ENCODE results near the gene ADCYAP1R1.

Gene ADCYAP1R1

DNA sequence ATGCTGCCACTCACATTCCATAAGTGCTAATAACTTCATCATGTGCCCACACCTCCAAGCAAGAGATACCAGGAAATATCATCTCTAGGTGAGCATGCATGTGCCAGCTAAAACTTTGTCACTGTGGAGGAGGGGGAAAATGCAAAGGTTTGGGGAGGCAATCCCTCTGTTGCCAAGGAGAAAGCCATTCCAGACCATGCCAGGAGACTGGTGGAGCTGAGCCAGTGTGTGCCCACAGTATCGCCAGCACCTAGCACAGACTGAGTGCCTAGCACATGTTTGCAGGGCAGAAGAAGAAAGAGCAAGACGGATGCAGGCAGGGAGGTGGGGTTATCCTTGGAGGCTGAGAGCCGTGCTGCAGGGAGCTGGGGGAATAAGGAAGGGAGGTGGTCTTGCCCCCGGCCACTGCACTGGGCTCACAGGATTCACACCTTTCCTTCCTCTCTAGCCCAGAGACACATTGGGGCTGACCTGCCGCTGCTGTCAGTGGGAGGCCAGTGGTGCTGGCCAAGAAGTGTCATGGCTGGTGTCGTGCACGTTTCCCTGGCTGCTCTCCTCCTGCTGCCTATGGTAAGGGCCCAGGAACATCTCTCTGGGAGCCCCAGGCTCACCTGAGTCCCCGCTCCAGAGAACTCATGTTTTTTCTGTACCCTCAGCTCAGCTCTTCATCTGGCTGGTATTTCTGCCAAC lies 10.8 kb downstream of the ADCYAP1R1 start:
- TF ChIP-seq EZH2phosphoT487 (IDR thresholded peaks at IDR 0.05; ENCODE audit: borderline replicate concordance), result no peak
- TF ChIP-seq, protein P1, sequence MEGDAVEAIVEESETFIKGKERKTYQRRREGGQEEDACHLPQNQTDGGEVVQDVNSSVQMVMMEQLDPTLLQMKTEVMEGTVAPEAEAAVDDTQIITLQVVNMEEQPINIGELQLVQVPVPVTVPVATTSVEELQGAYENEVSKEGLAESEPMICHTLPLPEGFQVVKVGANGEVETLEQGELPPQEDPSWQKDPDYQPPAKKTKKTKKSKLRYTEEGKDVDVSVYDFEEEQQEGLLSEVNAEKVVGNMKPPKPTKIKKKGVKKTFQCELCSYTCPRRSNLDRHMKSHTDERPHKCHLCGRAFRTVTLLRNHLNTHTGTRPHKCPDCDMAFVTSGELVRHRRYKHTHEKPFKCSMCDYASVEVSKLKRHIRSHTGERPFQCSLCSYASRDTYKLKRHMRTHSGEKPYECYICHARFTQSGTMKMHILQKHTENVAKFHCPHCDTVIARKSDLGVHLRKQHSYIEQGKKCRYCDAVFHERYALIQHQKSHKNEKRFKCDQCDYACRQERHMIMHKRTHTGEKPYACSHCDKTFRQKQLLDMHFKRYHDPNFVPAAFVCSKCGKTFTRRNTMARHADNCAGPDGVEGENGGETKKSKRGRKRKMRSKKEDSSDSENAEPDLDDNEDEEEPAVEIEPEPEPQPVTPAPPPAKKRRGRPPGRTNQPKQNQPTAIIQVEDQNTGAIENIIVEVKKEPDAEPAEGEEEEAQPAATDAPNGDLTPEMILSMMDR (conservative IDR thresholded peaks at IDR 0.05; ENCODE audit: low read length), result no peak

DNA sequence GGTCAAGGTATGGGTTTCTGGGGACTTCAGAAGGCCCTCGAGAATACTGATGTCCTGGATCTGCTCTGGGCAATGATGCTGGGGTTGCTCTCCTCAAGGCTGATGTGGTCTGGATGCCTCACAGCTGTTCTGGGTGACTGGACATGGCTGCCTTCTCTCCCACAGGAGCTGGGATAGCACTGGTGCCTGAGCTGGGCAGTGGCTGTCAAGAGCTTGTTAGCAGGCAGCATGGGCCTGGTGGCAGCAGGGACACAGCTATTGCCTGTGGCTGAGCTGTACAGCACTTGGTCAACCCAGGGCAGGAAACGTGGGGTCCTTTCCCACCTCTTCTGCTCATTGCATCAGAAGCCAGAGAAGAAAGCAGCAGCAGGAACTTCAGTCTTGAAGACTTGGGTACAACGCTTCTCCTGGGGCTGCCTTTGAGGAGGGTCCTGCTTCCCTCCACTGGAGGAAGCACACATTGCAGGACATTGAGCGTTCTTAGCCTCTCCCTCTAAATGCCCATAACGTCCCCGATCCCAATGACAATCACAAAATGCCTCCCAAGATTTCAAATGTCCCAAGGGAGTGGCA lies 13.0 kb downstream of the ADCYAP1R1 start:
- H3K9ac ChIP-seq (ENCODE audit: low read depth, low read length, poor library complexity, severe bottlenecking), result no peak overlapping the region
- no peaks in the 10 kb centered on the region for H3K9me2 ChIP-seq (replicated peaks; ENCODE audit: low read depth, low read length)
- no peak overlapping the region for H3K4me3 ChIP-seq (ENCODE audit: low read length, poor library complexity, severe bottlenecking)
- H2AFZ ChIP-seq (ENCODE audit: low read length), result no peak overlapping the region
- no peaks in the 10 kb centered on the region for H4K20me1 ChIP-seq (ENCODE audit: insufficient read depth, low read length, poor library complexity, severe bottlenecking)
- no peaks in the 10 kb centered on the region for H3K9me3 ChIP-seq (ENCODE audit: insufficient read depth, low read depth, low read length)
- no peaks in the 10 kb centered on the region for H3K36me3 ChIP-seq (ENCODE audit: insufficient read depth, low read length)
- H3K79me2 ChIP-seq (ENCODE audit: insufficient read depth, low read length), result no peaks in the 10 kb centered on the region
- H3F3A ChIP-seq (ENCODE audit: low read depth), result no peaks in the 10 kb centered on the region
- TF ChIP-seq, protein P1 (conservative IDR thresholded peaks at IDR 0.05; ENCODE audit: low read length), result no peak
- no peak for TF ChIP-seq EZH2phosphoT487 (IDR thresholded peaks at IDR 0.05; ENCODE audit: borderline replicate concordance)
- H3K27me3 ChIP-seq (ENCODE audit: insufficient read depth, low read length, poor library complexity, severe bottlenecking), result no peaks in the 10 kb centered on the region
- no peaks in the 10 kb centered on the region for H3K4me1 ChIP-seq (ENCODE audit: insufficient read depth, low read length, poor library complexity, severe bottlenecking)
- no peak overlapping the region for H3K4me2 ChIP-seq (ENCODE audit: low read depth, low read length, poor library complexity, severe bottlenecking)

More for the DNA sequence above, 10.8 kb downstream of the ADCYAP1R1 start:
- Histone ChIP-seq H3K36me3 (ENCODE audit: insufficient read depth, low read length) (no peaks in the 10 kb centered on the region), H3K27me3 (ENCODE audit: insufficient read depth, low read length, poor library complexity, severe bottlenecking) (no peaks in the 10 kb centered on the region), H3K4me1 (ENCODE audit: insufficient read depth, low read length, poor library complexity, severe bottlenecking) (no peaks in the 10 kb centered on the region), H3F3A (ENCODE audit: low read depth) (no peaks in the 10 kb centered on the region), H3K79me2 (ENCODE audit: insufficient read depth, low read length) (no peaks in the 10 kb centered on the region), H2AFZ (ENCODE audit: low read length) (no peak overlapping the region), H3K9ac (ENCODE audit: low read depth, low read length, poor library complexity, severe bottlenecking) (no peak overlapping the region), H3K4me3 (ENCODE audit: low read length, poor library complexity, severe bottlenecking) (no peak overlapping the region), H3K4me2 (ENCODE audit: low read depth, low read length, poor library complexity, severe bottlenecking) (no peak overlapping the region), H3K9me3 (ENCODE audit: insufficient read depth, low read depth, low read length) (no peaks in the 10 kb centered on the region), H4K20me1 (ENCODE audit: insufficient read depth, low read length, poor library complexity, severe bottlenecking) (no peaks in the 10 kb centered on the region), H3K9me2 (replicated peaks; ENCODE audit: low read depth, low read length) (no peaks in the 10 kb centered on the region)

DNA sequence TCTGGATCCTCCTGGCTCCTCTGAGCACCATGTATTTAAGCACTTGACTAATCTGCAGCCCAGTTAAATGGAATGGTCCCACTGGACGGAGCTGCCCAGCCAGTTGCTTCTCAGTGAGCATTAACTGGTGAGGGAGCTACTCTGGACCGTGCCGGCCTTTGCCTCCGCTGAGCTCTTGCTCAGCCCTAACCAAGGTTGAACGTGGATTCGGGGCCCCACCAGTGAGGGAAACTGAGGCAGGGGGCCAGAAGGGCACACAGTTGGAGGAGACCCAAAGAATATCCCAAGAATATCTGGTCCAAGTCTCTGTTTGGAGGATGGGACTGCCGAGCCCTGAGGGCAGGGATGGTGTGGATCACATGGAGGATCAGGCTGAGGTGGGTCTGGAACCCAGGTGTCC lies 13.7 kb downstream of the ADCYAP1R1 start:
- no peaks in the 10 kb centered on the region for H3K9me3 ChIP-seq (ENCODE audit: insufficient read depth, low read depth, low read length)
- H3K9me2 ChIP-seq (replicated peaks; ENCODE audit: low read depth, low read length), result no peaks in the 10 kb centered on the region
- no peaks in the 10 kb centered on the region for H3K27me3 ChIP-seq (ENCODE audit: insufficient read depth, low read length, poor library complexity, severe bottlenecking)
- no peak overlapping the region for H3K4me2 ChIP-seq (ENCODE audit: low read depth, low read length, poor library complexity, severe bottlenecking)
- no peak overlapping the region for H2AFZ ChIP-seq (ENCODE audit: low read length)
- no peak overlapping the region for H3K4me3 ChIP-seq (ENCODE audit: low read length, poor library complexity, severe bottlenecking)
- no peak overlapping the region for H3K9ac ChIP-seq (ENCODE audit: low read depth, low read length, poor library complexity, severe bottlenecking)
- H4K20me1 ChIP-seq (ENCODE audit: insufficient read depth, low read length, poor library complexity, severe bottlenecking), result no peaks in the 10 kb centered on the region
- H3K79me2 ChIP-seq (ENCODE audit: insufficient read depth, low read length), result no peaks in the 10 kb centered on the region
- TF ChIP-seq, protein P1 (conservative IDR thresholded peaks at IDR 0.05; ENCODE audit: low read length), result no peak
- TF ChIP-seq EZH2phosphoT487 (IDR thresholded peaks at IDR 0.05; ENCODE audit: borderline replicate concordance), result no peak
- no peaks in the 10 kb centered on the region for H3F3A ChIP-seq (ENCODE audit: low read depth)
- H3K4me1 ChIP-seq (ENCODE audit: insufficient read depth, low read length, poor library complexity, severe bottlenecking), result no peaks in the 10 kb centered on the region
- H3K36me3 ChIP-seq (ENCODE audit: insufficient read depth, low read length), result no peaks in the 10 kb centered on the region
